HEK293 (cell line): ENCODE results near the gene HUWE1.

ENCODE experiments used
- CTCF ChIA-PET: fragments of 350-600 bp; formaldehyde crosslinking; extraction: SDS; loops from one replicate; lab custom pipeline; 2021; ENCODE audit warnings: antibody characterized with exemption; lab: Yijun Ruan, JAX
- POLR2A ChIA-PET: fragments of 300-600 bp; formaldehyde crosslinking; extraction: SDS; loops from one replicate; lab custom pipeline; 2020; ENCODE audit warnings: antibody characterized with exemption, inconsistent platforms; lab: Yijun Ruan, JAX
- H3K27ac ChIP-seq: fragments of 200-500 bp; sonication (Bioruptor generic); 2 replicates; pipeline ENCODE4 v1.5.1; 2014; ENCODE audit warnings: low read depth, low read length, control low read depth, inconsistent platforms; ENCODE audit errors: extremely low read depth
- H3K36me3 ChIP-seq, 2 experiments: fragments of 200-500 bp in 1 of 2; sonication (Bioruptor generic) in 1 of 2; 1 replicate in 1 of 2; 2 replicates in 1 of 2; pipeline ENCODE4 v1.5.1; 2014 to 2017; ENCODE audit warnings: inconsistent platforms in 2 of 2, low read length in 2 of 2; ENCODE audit not compliant: control insufficient read depth in 2 of 2, insufficient read depth in 1 of 2
- H3K4me1 ChIP-seq: fragments of 200-500 bp; sonication (Bioruptor generic); 2 replicates; pipeline ENCODE4 v1.5.1; 2014; ENCODE audit warnings: mild to moderate bottlenecking, low read length, inconsistent platforms; ENCODE audit not compliant: control insufficient read depth, insufficient read depth
- H3K4me3 ChIP-seq: 2 replicates; pipeline ENCODE4 v1.5.1; 2011; ENCODE audit warnings: low read depth, mild to moderate bottlenecking, control low read depth, low read length, moderate library complexity
- H3K9me3 ChIP-seq: fragments of 200-500 bp; sonication (Bioruptor generic); 2 replicates; pipeline ENCODE4 v1.5.1; 2014; ENCODE audit warnings: low read depth, low read length, inconsistent platforms; ENCODE audit not compliant: control insufficient read depth, insufficient read depth
- BCL6B ChIP-seq: fragments of 450-650 bp; formaldehyde crosslinking; IDR thresholded peaks from 2 replicates; pipeline ENCODE4 v1.5.1; 2017; ENCODE audit warnings: missing biosample characterization, missing genetic modification characterization
- KLF1 ChIP-seq: fragments of 450-650 bp; formaldehyde crosslinking; IDR thresholded peaks from 2 replicates; pipeline ENCODE4 v1.5.1; 2016; ENCODE audit warnings: missing biosample characterization, missing genetic modification characterization
- SP2 ChIP-seq: fragments of 450-650 bp; formaldehyde crosslinking; IDR thresholded peaks from 2 replicates; pipeline ENCODE4 v1.5.1; 2016; ENCODE audit warnings: missing biosample characterization, missing genetic modification characterization
- ZFP37 ChIP-seq: fragments of 450-650 bp; formaldehyde crosslinking; IDR thresholded peaks from 2 replicates; pipeline ENCODE4 v1.5.1; 2016; ENCODE audit warnings: missing biosample characterization, missing genetic modification characterization
- ZIC2 ChIP-seq: fragments of 450-650 bp; formaldehyde crosslinking; IDR thresholded peaks from 2 replicates; pipeline ENCODE4 v1.5.1; 2016; ENCODE audit warnings: missing biosample characterization, missing genetic modification characterization
- ZNF133 ChIP-seq: fragments of 450-650 bp; formaldehyde crosslinking; IDR thresholded peaks from 2 replicates; pipeline ENCODE4 v1.5.1; 2016; ENCODE audit warnings: missing biosample characterization, missing genetic modification characterization
- ZNF175 ChIP-seq: fragments of 450-650 bp; formaldehyde crosslinking; IDR thresholded peaks from 2 replicates; pipeline ENCODE4 v1.5.1; 2016; ENCODE audit warnings: missing biosample characterization, missing genetic modification characterization
- ZNF248 ChIP-seq: fragments of 450-650 bp; formaldehyde crosslinking; IDR thresholded peaks from 2 replicates; pipeline ENCODE4 v1.5.1; 2017; ENCODE audit warnings: missing biosample characterization, missing genetic modification characterization
- ZNF274 ChIP-seq, 2 experiments: fragments of 200-500 bp in 1 of 2; fragments of 450-650 bp in 1 of 2; sonication (Bioruptor generic) in 1 of 2; formaldehyde crosslinking in 1 of 2; IDR thresholded peaks; 2 replicates each; pipeline versions ENCODE4 v1.5.1 to v1.6.1; 2014 to 2016; ENCODE audit warnings: borderline replicate concordance in 1 of 2, inconsistent platforms in 1 of 2, low read length in 1 of 2, missing biosample characterization in 1 of 2, missing genetic modification characterization in 1 of 2
- ZNF280C ChIP-seq: fragments of 450-650 bp; formaldehyde crosslinking; IDR thresholded peaks from 2 replicates; pipeline ENCODE4 v1.5.1; 2016; ENCODE audit warnings: missing biosample characterization, missing genetic modification characterization
- ZNF302 ChIP-seq: fragments of 450-650 bp; formaldehyde crosslinking; IDR thresholded peaks from 2 replicates; pipeline ENCODE4 v1.5.1; 2016; ENCODE audit warnings: missing biosample characterization, missing genetic modification characterization, low read depth
- ZNF433 ChIP-seq: fragments of 450-650 bp; formaldehyde crosslinking; IDR thresholded peaks from 2 replicates; pipeline ENCODE4 v1.5.1; 2016; ENCODE audit warnings: missing biosample characterization, missing genetic modification characterization, low read depth
- ZNF510 ChIP-seq: fragments of 450-650 bp; formaldehyde crosslinking; IDR thresholded peaks from 2 replicates; pipeline ENCODE4 v1.5.1; 2018; ENCODE audit warnings: mild to moderate bottlenecking, missing genetic modification characterization, missing biosample characterization; ENCODE audit not compliant: insufficient replicate concordance
- ZNF514 ChIP-seq: fragments of 450-650 bp; formaldehyde crosslinking; IDR thresholded peaks from 2 replicates; pipeline ENCODE4 v1.5.1; 2016; ENCODE audit warnings: missing biosample characterization, missing genetic modification characterization
- ZNF548 ChIP-seq: fragments of 450-650 bp; formaldehyde crosslinking; IDR thresholded peaks from 2 replicates; pipeline ENCODE4 v1.5.1; 2016; ENCODE audit warnings: missing biosample characterization, missing genetic modification characterization
- ZNF580 ChIP-seq: fragments of 450-650 bp; formaldehyde crosslinking; IDR thresholded peaks from 2 replicates; pipeline ENCODE4 v1.5.1; 2016; ENCODE audit warnings: missing biosample characterization, missing genetic modification characterization
- ZNF621 ChIP-seq: fragments of 450-650 bp; formaldehyde crosslinking; IDR thresholded peaks from 2 replicates; pipeline ENCODE4 v1.5.1; 2017; ENCODE audit warnings: missing biosample characterization, missing genetic modification characterization
- ZNF768 ChIP-seq: fragments of 450-650 bp; formaldehyde crosslinking; IDR thresholded peaks from 2 replicates; pipeline ENCODE4 v1.5.1; 2018; ENCODE audit warnings: missing biosample characterization, mild to moderate bottlenecking, missing genetic modification characterization
- ZNF830 ChIP-seq: fragments of 450-650 bp; IDR thresholded peaks from 2 replicates; pipeline ENCODE4 v1.5.0; 2018; ENCODE audit warnings: missing biosample characterization, missing genetic modification characterization, low read depth, mild to moderate bottlenecking, moderate library complexity
- ZNF837 ChIP-seq: fragments of 450-650 bp; formaldehyde crosslinking; IDR thresholded peaks from 2 replicates; pipeline ENCODE4 v1.5.1; 2016; ENCODE audit warnings: missing biosample characterization, missing genetic modification characterization

The HUWE1 gene

GRCh38 chrX:53595266-53595810 lies 91.2 kb downstream of the HUWE1 start:
- TF ChIP-seq ZNF514 (tag by site-specific recombination): no peak
- no peak for TF ChIP-seq ZNF510
- TF ChIP-seq ZNF580 (tag by site-specific recombination): no peak
- TF ChIP-seq ZIC2 (tag by site-specific recombination): no peak
- TF ChIP-seq ZNF837 (tag by site-specific recombination): no peak
- no peak for TF ChIP-seq ZNF133 (tag by site-specific recombination)
- no peak for TF ChIP-seq ZNF433
- no peak for TF ChIP-seq ZNF274 (IDR thresholded peaks at IDR 0.05; ENCODE audit: low read length)
- no peak for TF ChIP-seq ZNF274 (tag by site-specific recombination; IDR thresholded peaks at IDR 0.05; ENCODE audit: borderline replicate concordance)
- no peak for TF ChIP-seq ZFP37 (tag by site-specific recombination)
- no peak for TF ChIP-seq KLF1 (tag by site-specific recombination)
- no peak for TF ChIP-seq ZNF548 (tag by site-specific recombination)
- TF ChIP-seq ZNF280C: no peak
- TF ChIP-seq ZNF248 (tag by site-specific recombination): no peak
- no peak for TF ChIP-seq SP2 (tag by site-specific recombination)
- no peak for TF ChIP-seq ZNF621 (tag by site-specific recombination)
- TF ChIP-seq ZNF768 (tag by site-specific recombination): no peak
- no peak for TF ChIP-seq ZNF830
- no peak for TF ChIP-seq ZNF302 (tag by site-specific recombination)
- no peak for TF ChIP-seq ZNF175 (tag by site-specific recombination)
- Histone ChIP-seq H3K4me3 (no peak overlapping the region), H3K9me3 (no peaks in the 10 kb centered on the region), H3K27ac (no peak overlapping the region), H3K36me3 (peaks cover 59 to 93% of the 10 kb centered on the region in 2 experiments), H3K4me1 (no peaks in the 10 kb centered on the region)
- POLR2A ChIA-PET: no interaction called here
- CTCF ChIA-PET: interaction anchor here (0.9 kb wide), 1 partner anchor 33 kb away, joined by 4 read pairs; no protein-coding TSS in a partner anchor

GRCh38 chrX:53594354-53594753 lies 92.2 kb downstream of the HUWE1 start:
- CTCF ChIA-PET: no interaction called here
- Histone ChIP-seq H3K36me3 (peaks cover 60 to 93% of the 10 kb centered on the region in 2 experiments), H3K4me3 (no peak overlapping the region), H3K4me1 (no peaks in the 10 kb centered on the region), H3K9me3 (no peaks in the 10 kb centered on the region), H3K27ac (no peak overlapping the region)
- no peak for TF ChIP-seq BCL6B
- POLR2A ChIA-PET: no interaction called here
